ENCODE data around the gene ASS1.

DNA sequence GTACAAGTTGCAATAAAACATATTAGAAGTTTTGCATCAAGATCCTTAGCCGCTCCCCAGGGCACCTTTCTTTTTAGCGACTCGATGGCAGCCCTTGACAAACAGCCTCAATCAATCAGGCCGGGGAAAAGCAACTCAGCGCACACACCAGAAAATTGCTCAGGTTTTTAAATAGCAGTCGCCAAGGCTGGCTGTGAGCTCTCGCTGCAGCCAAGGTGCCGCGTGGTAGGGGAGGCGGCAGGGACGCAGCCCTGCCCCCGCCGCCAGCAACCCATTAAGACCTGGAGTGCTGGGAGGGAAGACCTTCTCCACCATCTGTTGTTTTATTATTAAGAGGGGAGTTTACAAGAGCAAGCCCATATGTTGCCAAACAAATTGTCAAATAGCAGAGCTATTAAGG is 22.6 kb downstream of the ASS1 start:
- TF ChIP-seq, protein P1, sequence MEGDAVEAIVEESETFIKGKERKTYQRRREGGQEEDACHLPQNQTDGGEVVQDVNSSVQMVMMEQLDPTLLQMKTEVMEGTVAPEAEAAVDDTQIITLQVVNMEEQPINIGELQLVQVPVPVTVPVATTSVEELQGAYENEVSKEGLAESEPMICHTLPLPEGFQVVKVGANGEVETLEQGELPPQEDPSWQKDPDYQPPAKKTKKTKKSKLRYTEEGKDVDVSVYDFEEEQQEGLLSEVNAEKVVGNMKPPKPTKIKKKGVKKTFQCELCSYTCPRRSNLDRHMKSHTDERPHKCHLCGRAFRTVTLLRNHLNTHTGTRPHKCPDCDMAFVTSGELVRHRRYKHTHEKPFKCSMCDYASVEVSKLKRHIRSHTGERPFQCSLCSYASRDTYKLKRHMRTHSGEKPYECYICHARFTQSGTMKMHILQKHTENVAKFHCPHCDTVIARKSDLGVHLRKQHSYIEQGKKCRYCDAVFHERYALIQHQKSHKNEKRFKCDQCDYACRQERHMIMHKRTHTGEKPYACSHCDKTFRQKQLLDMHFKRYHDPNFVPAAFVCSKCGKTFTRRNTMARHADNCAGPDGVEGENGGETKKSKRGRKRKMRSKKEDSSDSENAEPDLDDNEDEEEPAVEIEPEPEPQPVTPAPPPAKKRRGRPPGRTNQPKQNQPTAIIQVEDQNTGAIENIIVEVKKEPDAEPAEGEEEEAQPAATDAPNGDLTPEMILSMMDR (IDR thresholded peaks at IDR 0.05), result no peak
- no peak for TF ChIP-seq POLR2A (IDR thresholded peaks at IDR 0.05)
